Lower leg skin (tissue), 3 donors: ENCODE data around the gene ZDHHC5.

Experiments used
- CTCF ChIP-seq, 3 donors: fragments of 450-650 bp; IDR thresholded peaks; one replicate each; pipeline ENCODE4 v1.5.1; 2016; ENCODE audit warnings: antibody characterized with exemption in 3 of 3, mild to moderate bottlenecking in 3 of 3, moderate library complexity in 2 of 3
- POLR2A ChIP-seq, 2 donors: fragments of 450-650 bp; IDR thresholded peaks; one replicate each; pipeline ENCODE4 v1.6.1; 2016 to 2017; ENCODE audit warnings: antibody characterized with exemption in 2 of 2, mild to moderate bottlenecking in 1 of 2, moderate library complexity in 1 of 2

DNA sequence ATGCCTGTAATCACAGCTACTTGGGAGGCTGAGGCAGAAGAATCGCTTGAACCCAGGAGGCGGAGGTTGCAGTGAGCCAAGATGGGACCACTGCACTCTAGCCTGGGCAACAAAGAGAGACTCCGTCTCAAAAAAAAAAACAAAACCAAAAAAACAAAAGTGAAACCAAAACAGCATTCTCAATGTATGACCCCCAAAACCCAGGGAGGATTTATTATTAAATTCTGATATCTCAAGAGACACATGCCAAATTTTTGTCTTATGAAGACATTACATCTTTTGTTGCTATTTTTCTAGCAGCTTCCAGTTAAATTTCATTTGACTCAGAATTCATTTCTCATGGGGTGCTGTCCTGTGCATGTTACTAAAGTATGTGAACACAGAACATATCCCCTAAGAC lies 15.3 kb upstream of the ZDHHC5 start:
- no peak for TF ChIP-seq CTCF (IDR thresholded peaks at IDR 0.05)
- TF ChIP-seq POLR2A (IDR thresholded peaks at IDR 0.05) = no peak
